LHCN-M2 (cell line): ENCODE measurements around the gene DPT. TPM values are rescaled to one million over a fixed set of nuclear protein-coding genes. Genes with fewer than 3 reads are reported as not detected.
A peak's percentile ranks its signal among the peaks of the same experiment; 100 is the strongest.

Experiments
- DNase-seq: peaks from one replicate; pipeline ENCODE4 v3.0.0-alpha.2; 2012; ENCODE audit warnings: low read depth
- total RNA-seq: library from RNA; depleted of rRNA; stranded (reverse); fragments of >200 nt; gene quantifications from 2 replicates; pipeline ENCODE4 v1.2.3, GENCODE V29; 2014

The DPT gene
- total RNA-seq, 1 experiment from 2014 or later: not detected

GRCh38 chr1:168736520-168736919 lies 7.5 kb upstream of the DPT start:
- DNase-seq: no peak

- no peak for DNase-seq
These were observed 7.0 kb upstream of the DPT start for GRCh38 chr1:168735974-168736373.

- no peak for DNase-seq
These were observed 5.9 kb upstream of the DPT start for GRCh38 chr1:168734946-168735345.

- no peak for DNase-seq
These were observed 5.3 kb upstream of the DPT start for GRCh38 chr1:168734271-168734670.

- DNase-seq: no peak
These were observed 4.2 kb upstream of the DPT start for GRCh38 chr1:168733241-168733640.

- no peak for DNase-seq
These were observed 3.7 kb upstream of the DPT start for GRCh38 chr1:168732736-168733135.

- DNase-seq: no peak
These were observed 2.4 kb upstream of the DPT start for GRCh38 chr1:168731244-168731953.

GRCh38 chr1:168729405-168729802 lies 398 bp upstream of the DPT start:
- no peak for DNase-seq

- no peak for DNase-seq
These were observed 2.3 kb downstream of the DPT start for GRCh38 chr1:168726719-168727118.

GRCh38 chr1:168726281-168726680 lies 2.7 kb downstream of the DPT start:
- no peak for DNase-seq

- no peak for DNase-seq
These were observed 3.2 kb downstream of the DPT start for GRCh38 chr1:168725831-168726230.

GRCh38 chr1:168725060-168725459 lies 3.9 kb downstream of the DPT start:
- no peak for DNase-seq

- no peak for DNase-seq
These were observed 6.0 kb downstream of the DPT start for GRCh38 chr1:168723000-168723399.

GRCh38 chr1:168720839-168721238 lies 8.2 kb downstream of the DPT start:
- DNase-seq: no peak

- peak; percentile 5 for DNase-seq
These were observed 9.5 kb downstream of the DPT start for GRCh38 chr1:168719306-168720111.

- DNase-seq: no peak
These were observed 10.8 kb downstream of the DPT start for GRCh38 chr1:168717906-168718891.

GRCh38 chr1:168714012-168714411 lies 15.0 kb downstream of the DPT start:
- no peak for DNase-seq

- peak; percentile 60 for DNase-seq
These were observed 19.3 kb downstream of the DPT start for GRCh38 chr1:168709405-168710363.

GRCh38 chr1:168708698-168709404 lies 20.2 kb downstream of the DPT start:
- DNase-seq: peak; percentile 90

- DNase-seq: no peak
These were observed 22.5 kb downstream of the DPT start for GRCh38 chr1:168706391-168706992.
